Gastrocnemius medialis (tissue), 4 donors: ENCODE results near the gene PLEKHM2. TPM values are rescaled to one million over a fixed set of nuclear protein-coding genes. Genes with fewer than 3 reads are reported as not detected.

ENCODE experiments used
- ATAC-seq, 2 donors: fragments of 150-250 bp; one replicate each; pipeline ENCODE4 v1.9.1; 2016
- DNase-seq, 2 donors: peaks; one replicate each; pipeline ENCODE4 v3.0.0-alpha.2; 2019
- H3K27ac ChIP-seq, 4 donors: fragments of 200-600 bp; sonication (generic); 1 replicate in 1 of 4; 2 replicates in 3 of 4; pipeline ENCODE4 v1.5.1; 2016 to 2018; ENCODE audit warnings: mild to moderate bottlenecking in 2 of 4, moderate library complexity in 1 of 4
- H3K27me3 ChIP-seq, 3 donors: fragments of 200-600 bp; sonication (generic) in 2 of 3; 1 replicate in 1 of 3; 2 replicates in 2 of 3; pipeline versions ENCODE4 v1.5.1 to v1.6.0; 2016 to 2019; ENCODE audit warnings: mild to moderate bottlenecking in 1 of 3, moderate library complexity in 1 of 3
- H3K36me3 ChIP-seq, 2 donors: fragments of 200-600 bp; sonication (generic) in 1 of 2; one replicate each; pipeline ENCODE4 v1.5.1; 2017 to 2018
- H3K4me1 ChIP-seq, 2 donors: fragments of 200-600 bp; sonication (generic) in 1 of 2; one replicate each; pipeline ENCODE4 v1.5.1; 2016 to 2017; ENCODE audit warnings: mild to moderate bottlenecking in 2 of 2
- H3K4me3 ChIP-seq, 4 donors: fragments of 200-600 bp; sonication (generic) in 3 of 4; 1 replicate in 1 of 4; 2 replicates in 3 of 4; pipeline ENCODE4 v1.5.1; 2016 to 2019; ENCODE audit warnings: mild to moderate bottlenecking in 2 of 4
- H3K9me3 ChIP-seq, 3 donors: fragments of 200-600 bp; sonication (generic) in 2 of 3; 1 replicate in 1 of 3; 2 replicates in 2 of 3; pipeline ENCODE4 v1.5.1; 2016 to 2019
- CTCF ChIP-seq, 5 experiments: fragments of 450-650 bp in 3 of 5; fragments of 200-600 bp in 2 of 5; sonication (generic) in 2 of 5; IDR thresholded peaks in 4 of 5; conservative IDR thresholded peaks in 1 of 5; 1 replicate in 4 of 5; 2 replicates in 1 of 5; pipeline ENCODE4 v1.5.1; 2016 to 2019; ENCODE audit warnings: antibody characterized with exemption in 5 of 5, mild to moderate bottlenecking in 3 of 5, moderate library complexity in 3 of 5
- POLR2A ChIP-seq, 2 donors: fragments of 450-650 bp; IDR thresholded peaks; one replicate each; pipeline ENCODE4 v1.6.1; 2017; ENCODE audit warnings: antibody characterized with exemption in 2 of 2, mild to moderate bottlenecking in 2 of 2, moderate library complexity in 2 of 2
- in situ Hi-C, 4 donors: fragments of 200-750 bp; cut with MboI; loops; one replicate each; pipeline versions ENCODE4 v1.15.0 to v1.8.0; 2017; ENCODE audit warnings: low sequenced_read_pairs in 4 of 4
- intact Hi-C: fragments of 100-400 bp; cut with DNase I; formaldehyde crosslinking; loops from one replicate; pipeline ENCODE4 v1.15.1; 2023; ENCODE audit warnings: low total_unique reads
- total RNA-seq, 4 donors: library from RNA; depleted of rRNA; stranded (reverse); fragments of >200 nt; gene quantifications; one replicate each; pipeline versions ENCODE4 v1.1.0 to v1.2.3, GENCODE V29; 2016

The PLEKHM2 gene
- total RNA-seq, 4 donors from 2014 or later: 86.7 to 170 (median 144) TPM

GRCh38 chr1:15731735-15732685, 47.9 kb downstream of the PLEKHM2 start:
- Histone ChIP-seq H3K4me3 (no peak overlapping the region), H3K27me3 (no peaks in the 10 kb centered on the region), H3K9me3 (no peaks in the 10 kb centered on the region), H3K27ac (peak overlapping the region; percentile 59 to 96 (median 94)), H3K4me1 (peaks cover 28 to 40% of the 10 kb centered on the region in 2 donors), H3K36me3 (peaks cover 0 to 80% of the 10 kb centered on the region in 2 donors)
- ATAC-seq (no peak), DNase-seq (peak in 1 of 2 donors; percentile 10)
- intact Hi-C loops: no loop called here
- in situ Hi-C loops: loop anchor here in 2 of 4 donors (10.0 to 25.0 kb wide), 2 partner anchors 137 to 145 kb away; partner anchors contain the start of gene AGMAT (in 1 of the 2)
- TF ChIP-seq POLR2A (IDR thresholded peaks at IDR 0.05) (no peak), CTCF (IDR thresholded peaks at IDR 0.05 in 4 of 5, conservative IDR thresholded peaks at IDR 0.05 in 1 of 5) (no peak)

GRCh38 chr1:15732686-15733081, 48.6 kb downstream of the PLEKHM2 start:
- intact Hi-C loops: no loop called here
- no peaks in the 10 kb centered on the region for H3K9me3 ChIP-seq
- in situ Hi-C loops: loop anchor here in 2 of 4 donors (10.0 to 25.0 kb wide), 2 partner anchors 138 to 145 kb away; partner anchors contain the start of gene AGMAT (in 1 of the 2)
- ATAC-seq (no peak), DNase-seq (peak in 1 of 2 donors; percentile 10)
- H3K4me3 ChIP-seq: no peak overlapping the region
- no peak for TF ChIP-seq CTCF (IDR thresholded peaks at IDR 0.05 in 4 of 5, conservative IDR thresholded peaks at IDR 0.05 in 1 of 5)
- TF ChIP-seq POLR2A (IDR thresholded peaks at IDR 0.05): no peak
- H3K36me3 ChIP-seq: peaks cover 0 to 73% of the 10 kb centered on the region in 2 donors
- H3K4me1 ChIP-seq: peaks cover 28 to 40% of the 10 kb centered on the region in 2 donors
- H3K27ac ChIP-seq: peak overlapping the region; percentile 59 to 95 (median 89)
- no peaks in the 10 kb centered on the region for H3K27me3 ChIP-seq

DNA sequence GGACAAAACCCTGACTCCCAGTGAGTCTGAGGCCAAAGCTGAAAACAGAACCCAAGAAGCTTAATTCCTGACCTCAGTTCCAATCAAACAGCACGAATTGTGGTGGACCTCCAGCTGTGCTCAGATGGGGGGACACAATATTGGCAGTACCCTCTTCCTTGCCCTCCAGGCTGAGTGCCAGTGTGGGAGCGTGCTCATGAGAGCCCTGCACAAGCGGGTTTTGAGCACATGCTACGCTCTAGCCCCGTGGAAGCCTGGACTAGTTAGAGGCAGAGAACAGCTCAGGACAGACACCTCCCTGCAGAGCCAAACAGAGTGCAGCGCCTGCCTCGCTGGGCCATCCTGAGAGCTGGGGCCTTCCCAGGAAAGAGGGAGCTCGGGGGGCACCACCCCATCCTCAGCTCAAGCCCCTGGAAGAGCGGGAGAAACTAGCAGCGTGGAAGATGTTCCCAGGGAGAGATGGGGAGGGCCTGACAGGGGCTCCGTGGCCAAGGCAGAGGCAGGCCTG, 49.2 kb downstream of the PLEKHM2 start:
- H3K27ac ChIP-seq: peak overlapping the region; percentile 59 to 95 (median 89)
- intact Hi-C loops: no loop called here
- no peak for ATAC-seq

More for the DNA sequence above, 49.2 kb downstream of the PLEKHM2 start:
- Histone ChIP-seq H3K36me3 (peaks cover 0 to 67% of the 10 kb centered on the region in 2 donors), H3K4me1 (peaks cover 30 to 41% of the 10 kb centered on the region in 2 donors), H3K27me3 (no peaks in the 10 kb centered on the region), H3K9me3 (no peaks in the 10 kb centered on the region), H3K4me3 (no peak overlapping the region)
- peak in 1 of 2 donors; percentile 14 for DNase-seq
- in situ Hi-C loops: loop anchor here in 2 of 4 donors (10.0 to 25.0 kb wide), 2 partner anchors 138 to 146 kb away; partner anchors contain the start of gene AGMAT (in 1 of the 2)
- no peak for TF ChIP-seq POLR2A (IDR thresholded peaks at IDR 0.05)
- TF ChIP-seq CTCF (IDR thresholded peaks at IDR 0.05 in 4 of 5, conservative IDR thresholded peaks at IDR 0.05 in 1 of 5): no peak
